Cardiac muscle cell (in vitro differentiated cells and primary cell): Measurements from ENCODE around the gene TRIO. TPM values are rescaled to one million over a fixed set of nuclear protein-coding genes. Genes with fewer than 3 reads are reported as not detected.

Experiments
- DNase-seq, 2 donors: peaks; one replicate each; pipeline versions ENCODE4 v3.0.0 to v3.0.0-alpha.2; 2010 to 2017; ENCODE audit warnings: low read depth in 1 of 2, low spot score in 1 of 2
- H3K27ac ChIP-seq: fragments of 200-600 bp; sonication (generic); 2 replicates; pipeline ENCODE4 v1.5.1; 2016
- H3K27me3 ChIP-seq: fragments of 200-600 bp; sonication (generic); 2 replicates; pipeline ENCODE4 v1.6.0; 2016; ENCODE audit warnings: control low read depth
- H3K36me3 ChIP-seq: fragments of 200-600 bp; sonication (generic); 2 replicates; pipeline ENCODE4 v1.5.1; 2016; ENCODE audit warnings: control low read depth
- H3K4me1 ChIP-seq: fragments of 200-600 bp; sonication (generic); 2 replicates; pipeline ENCODE4 v1.8.1; 2017; ENCODE audit warnings: low read depth, mild to moderate bottlenecking, mixed run types
- H3K4me3 ChIP-seq: fragments of 200-600 bp; sonication (generic); 2 replicates; pipeline ENCODE4 v1.5.1; 2016; ENCODE audit warnings: mild to moderate bottlenecking
- H3K9me3 ChIP-seq: fragments of 200-600 bp; sonication (generic); 2 replicates; pipeline ENCODE4 v1.5.1; 2017; ENCODE audit warnings: low read depth, mild to moderate bottlenecking, control low read depth
- CTCF ChIP-seq: IDR thresholded peaks from 2 replicates; pipeline ENCODE4 v1.5.1; 2012; ENCODE audit warnings: low read depth, mild to moderate bottlenecking, low read length
- polyA plus RNA-seq: library from polyadenylated mRNA; unstranded; fragments of >200 nt; fragmentation: Nextera tagmentation; extraction: Ambion mirVana; gene quantifications from 2 replicates; pipeline ENCODE4 v1.2.1, GENCODE V29; 2016
- total RNA-seq: library from RNA; depleted of rRNA; stranded (reverse); fragments of >200 nt; gene quantifications from 2 replicates; pipeline ENCODE4 v1.2.3, GENCODE V29; 2016

Gene TRIO
- total and polyA plus RNA-seq, 2 experiments from 2014 or later: 15.5 to 104 TPM

- Histone ChIP-seq H3K4me3 (no peak overlapping the region), H3K9me3 (no peaks in the 10 kb centered on the region), H3K27me3 (no peaks in the 10 kb centered on the region), H3K27ac (no peak overlapping the region), H3K4me1 (peaks cover 43% of the 10 kb centered on the region), H3K36me3 (no peaks in the 10 kb centered on the region)
- TF ChIP-seq CTCF: no peak
- no peak for DNase-seq
Observed at GRCh38 chr5:14177634-14178033, 34.5 kb downstream of the TRIO start.

- no peak for TF ChIP-seq CTCF
- Histone ChIP-seq H3K4me1 (peaks cover 40% of the 10 kb centered on the region), H3K36me3 (no peaks in the 10 kb centered on the region), H3K27ac (no peak overlapping the region), H3K9me3 (no peaks in the 10 kb centered on the region), H3K27me3 (no peaks in the 10 kb centered on the region), H3K4me3 (no peak overlapping the region)
- DNase-seq: no peak
Observed at GRCh38 chr5:14178091-14178490, 34.9 kb downstream of the TRIO start.

- no peak overlapping the region for H3K4me3 ChIP-seq
Observed at GRCh38 chr5:14178671-14179211, 35.6 kb downstream of the TRIO start.

GRCh38 chr5:14179446-14179845 lies 36.3 kb downstream of the TRIO start:
- H3K36me3 ChIP-seq: no peaks in the 10 kb centered on the region
- H3K27ac ChIP-seq: no peak overlapping the region
- peaks cover 36% of the 10 kb centered on the region for H3K4me1 ChIP-seq
- no peak overlapping the region for H3K4me3 ChIP-seq
- DNase-seq: no peak
- no peaks in the 10 kb centered on the region for H3K9me3 ChIP-seq
- TF ChIP-seq CTCF: no peak
- no peaks in the 10 kb centered on the region for H3K27me3 ChIP-seq

More at GRCh38 chr5:14178671-14179211, 35.6 kb downstream of the TRIO start:
- H3K36me3 ChIP-seq: no peaks in the 10 kb centered on the region
- peak overlapping the region; percentile 69 for H3K27ac ChIP-seq
- H3K27me3 ChIP-seq: no peaks in the 10 kb centered on the region
- TF ChIP-seq CTCF: no peak
- DNase-seq: peak; percentile 45 to 74
- peaks cover 39% of the 10 kb centered on the region for H3K4me1 ChIP-seq
- no peaks in the 10 kb centered on the region for H3K9me3 ChIP-seq

GRCh38 chr5:14180437-14180836 lies 37.3 kb downstream of the TRIO start:
- no peak for DNase-seq
- Histone ChIP-seq H3K9me3 (no peaks in the 10 kb centered on the region), H3K4me3 (no peak overlapping the region), H3K27me3 (no peaks in the 10 kb centered on the region), H3K4me1 (peaks cover 31% of the 10 kb centered on the region), H3K36me3 (no peaks in the 10 kb centered on the region), H3K27ac (no peak overlapping the region)
- TF ChIP-seq CTCF: no peak
